ENCODE measurements around the gene HOXC11.
A peak's percentile ranks its signal among the peaks of the same experiment; 100 is the strongest.

HOXC11 gene

GRCh38 chr12:53998110-53998899, 25.4 kb downstream of the HOXC11 start:
- DNase-seq (ENCODE audit: low read depth) = no peak

- no peak for DNase-seq (ENCODE audit: low read depth)
Measured at GRCh38 chr12:53998900-53999236, 25.9 kb downstream of the HOXC11 start.

- DNase-seq (ENCODE audit: low read depth) = peak; percentile 22
Measured at GRCh38 chr12:53999559-54000115, 26.7 kb downstream of the HOXC11 start.

DNA sequence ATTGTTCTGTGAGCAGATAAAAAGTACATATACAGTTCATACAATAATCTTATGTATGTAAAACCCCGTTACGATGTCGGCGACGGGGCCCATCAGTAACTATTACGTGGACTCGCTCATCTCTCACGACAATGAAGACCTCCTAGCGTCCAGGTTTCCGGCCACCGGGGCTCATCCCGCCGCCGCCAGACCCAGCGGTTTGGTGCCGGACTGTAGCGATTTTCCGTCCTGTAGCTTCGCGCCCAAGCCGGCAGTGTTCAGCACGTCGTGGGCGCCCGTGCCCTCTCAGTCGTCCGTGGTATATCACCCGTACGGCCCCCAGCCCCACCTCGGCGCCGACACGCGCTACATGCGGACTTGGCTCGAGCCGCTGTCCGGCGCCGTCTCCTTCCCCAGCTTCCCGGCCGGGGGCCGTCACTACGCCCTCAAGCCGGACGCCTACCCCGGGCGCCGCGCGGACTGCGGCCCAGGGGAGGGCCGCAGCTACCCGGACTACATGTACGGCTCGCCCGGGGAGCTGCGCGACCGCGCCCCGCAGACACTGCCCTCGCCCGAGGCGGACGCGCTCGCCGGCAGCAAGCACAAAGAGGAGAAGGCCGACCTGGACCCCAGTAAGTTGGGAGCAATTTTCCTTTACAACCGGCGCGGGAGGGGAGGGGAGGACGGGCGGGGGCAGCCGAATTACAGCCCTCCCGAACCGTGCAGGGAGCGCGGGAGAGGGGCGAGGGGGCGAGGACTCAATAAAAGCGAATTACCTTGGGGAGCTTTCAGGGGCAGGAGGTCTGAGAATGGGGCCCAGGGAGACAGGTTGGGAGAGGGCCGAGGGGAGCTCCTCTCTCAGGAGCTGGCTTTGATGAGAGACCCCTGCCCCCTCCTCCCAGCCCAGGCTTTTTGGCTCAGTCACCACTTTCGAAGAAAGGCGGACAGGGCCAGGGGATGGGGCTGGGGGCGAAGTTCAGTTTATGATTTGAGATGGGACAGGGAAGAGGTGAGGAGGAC, 27.5 kb downstream of the HOXC11 start, which contains the start of gene HOXC9:
Gene HOXC9 (plus strand): TSS at position 46 of the 999 bp plus-strand sequence. CDS start 28 bp downstream, at position 74.
- DNase-seq (ENCODE audit: low read depth) = no peak

DNA sequence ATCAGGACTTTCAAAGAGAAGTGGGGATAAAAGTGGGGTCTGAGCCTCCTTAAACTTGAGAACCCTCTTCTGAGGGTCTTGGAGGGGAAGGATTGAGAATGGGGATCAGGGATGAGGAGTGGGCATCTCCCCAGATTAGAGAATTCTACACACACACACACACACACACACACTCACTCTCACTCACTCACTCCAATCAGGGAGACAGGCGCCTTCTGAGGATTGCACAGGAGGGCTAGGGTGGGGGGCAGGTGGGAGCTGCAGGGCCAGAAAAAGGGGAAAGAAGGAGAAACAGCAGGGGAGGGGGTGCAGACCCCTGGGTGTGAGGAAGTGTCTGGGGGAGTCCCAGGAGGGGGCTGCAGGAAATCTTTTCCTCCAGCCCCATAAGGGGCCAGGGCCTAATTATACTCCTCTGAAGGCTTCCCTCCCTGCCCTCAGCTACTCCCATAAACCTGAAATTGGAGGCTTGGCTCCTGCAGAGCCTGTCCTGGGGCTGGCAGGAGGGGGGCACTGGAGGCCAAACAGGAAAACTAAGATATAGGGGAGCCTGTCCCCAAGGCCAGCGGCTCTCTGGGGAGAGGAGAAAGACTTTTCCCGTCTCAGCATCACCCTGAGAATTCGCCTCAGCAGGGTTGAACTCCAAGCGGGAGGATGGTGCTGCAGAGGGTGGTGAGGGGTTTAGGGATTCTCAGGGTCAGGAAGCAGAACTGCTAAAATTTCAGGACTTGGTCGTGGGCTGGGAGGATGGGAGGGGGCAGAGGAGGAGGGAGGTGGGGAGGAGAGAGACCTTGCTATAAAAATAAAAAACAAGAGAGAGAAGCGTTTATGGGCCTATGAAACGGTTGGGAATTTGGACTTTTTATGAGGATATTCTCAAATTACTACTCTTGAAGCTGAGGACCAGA, 28.6 kb downstream of the HOXC11 start:
- DNase-seq (ENCODE audit: low read depth) = no peak

GRCh38 chr12:54002278-54002914, 29.5 kb downstream of the HOXC11 start:
- no peak for DNase-seq (ENCODE audit: low read depth)

DNA sequence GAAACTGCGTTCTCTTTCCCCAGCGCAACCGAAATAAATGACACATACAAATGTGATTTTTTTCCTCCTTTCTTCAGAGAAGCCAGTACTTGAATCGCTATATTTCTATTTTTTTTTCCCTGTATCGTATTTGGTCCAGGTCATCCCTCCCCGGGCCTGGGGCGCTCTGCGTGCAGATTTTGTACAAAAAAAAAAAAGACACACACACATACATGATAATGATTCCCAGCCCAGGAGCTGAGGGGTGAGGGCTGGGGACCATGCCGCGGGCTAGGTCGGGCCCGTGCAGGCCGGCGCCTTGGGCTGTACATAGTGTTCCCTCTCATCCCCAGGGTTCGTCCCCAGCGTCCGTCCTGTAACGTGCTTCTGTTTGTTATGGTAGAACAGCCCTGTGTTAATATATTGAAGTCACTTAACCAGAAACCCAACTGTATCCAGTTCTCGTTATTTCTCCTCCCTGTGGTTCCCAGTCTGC, 30.0 kb downstream of the HOXC11 start:
- DNase-seq (ENCODE audit: low read depth) = no peak

DNA sequence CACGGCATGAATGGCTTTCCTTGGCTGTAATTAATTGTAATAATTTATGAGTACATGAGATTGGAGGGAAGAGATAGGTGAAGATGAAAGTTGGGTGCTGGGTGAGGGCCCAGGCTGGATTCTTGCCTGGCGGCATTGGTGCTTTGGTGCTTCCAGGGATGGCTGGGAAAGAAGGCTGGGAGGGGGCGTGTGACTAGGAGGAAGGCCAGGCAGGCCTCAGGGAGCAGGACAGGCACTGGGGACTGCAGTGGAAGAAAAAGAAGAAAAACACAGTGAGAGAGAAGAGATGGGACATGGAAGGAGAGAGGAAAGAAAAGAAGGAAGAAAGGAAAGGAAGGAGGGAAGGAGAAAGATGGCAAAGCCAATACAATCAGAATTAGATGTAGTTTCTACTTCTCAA, 30.7 kb downstream of the HOXC11 start:
- no peak for DNase-seq (ENCODE audit: low read depth)

DNA sequence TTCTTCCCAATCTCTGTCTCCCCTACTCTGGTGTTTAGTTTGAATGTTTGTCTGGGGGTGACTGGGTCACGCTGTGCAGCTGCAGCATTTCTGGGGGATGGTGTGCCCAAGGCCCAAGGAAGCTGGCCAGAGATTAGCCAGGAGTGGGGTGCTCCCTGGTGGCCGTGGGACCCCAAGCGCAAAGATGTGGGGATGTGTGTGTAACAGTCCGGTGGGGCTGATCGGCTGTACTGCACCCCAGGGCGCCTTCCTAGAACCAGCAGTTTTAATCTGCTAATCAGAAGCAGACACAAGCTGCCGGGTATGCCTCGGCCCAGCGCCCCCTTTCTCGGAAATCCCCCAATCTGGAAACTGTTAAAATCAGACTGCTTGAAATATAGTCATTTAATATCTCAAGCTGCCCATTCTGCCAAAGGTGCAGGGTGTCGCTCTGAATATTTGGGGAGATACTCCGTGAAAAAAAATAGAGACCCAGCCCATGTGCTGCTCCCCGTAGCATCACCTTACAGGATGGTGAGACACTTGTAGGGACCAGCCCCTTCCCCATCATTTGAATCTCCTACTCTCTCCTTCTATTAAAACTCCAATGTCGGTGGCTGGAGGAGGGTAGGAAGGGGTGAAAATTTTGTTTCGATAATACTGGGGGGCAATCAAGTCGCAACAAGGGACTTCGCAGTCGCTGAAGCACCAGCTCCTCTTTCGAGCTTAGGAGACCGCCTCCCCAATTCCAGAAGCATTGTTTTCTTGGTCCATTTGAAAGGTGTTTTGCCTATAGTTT, 31.3 kb downstream of the HOXC11 start:
- no peak for DNase-seq (ENCODE audit: low read depth)

GRCh38 chr12:54004841-54005530, 32.1 kb downstream of the HOXC11 start:
- no peak for DNase-seq (ENCODE audit: low read depth)

- DNase-seq (ENCODE audit: low read depth) = no peak
Measured at GRCh38 chr12:54005531-54005852, 32.6 kb downstream of the HOXC11 start.

- DNase-seq (ENCODE audit: low read depth) = peak; percentile 55
Measured at GRCh38 chr12:54005853-54006558, 33.1 kb downstream of the HOXC11 start.

DNA sequence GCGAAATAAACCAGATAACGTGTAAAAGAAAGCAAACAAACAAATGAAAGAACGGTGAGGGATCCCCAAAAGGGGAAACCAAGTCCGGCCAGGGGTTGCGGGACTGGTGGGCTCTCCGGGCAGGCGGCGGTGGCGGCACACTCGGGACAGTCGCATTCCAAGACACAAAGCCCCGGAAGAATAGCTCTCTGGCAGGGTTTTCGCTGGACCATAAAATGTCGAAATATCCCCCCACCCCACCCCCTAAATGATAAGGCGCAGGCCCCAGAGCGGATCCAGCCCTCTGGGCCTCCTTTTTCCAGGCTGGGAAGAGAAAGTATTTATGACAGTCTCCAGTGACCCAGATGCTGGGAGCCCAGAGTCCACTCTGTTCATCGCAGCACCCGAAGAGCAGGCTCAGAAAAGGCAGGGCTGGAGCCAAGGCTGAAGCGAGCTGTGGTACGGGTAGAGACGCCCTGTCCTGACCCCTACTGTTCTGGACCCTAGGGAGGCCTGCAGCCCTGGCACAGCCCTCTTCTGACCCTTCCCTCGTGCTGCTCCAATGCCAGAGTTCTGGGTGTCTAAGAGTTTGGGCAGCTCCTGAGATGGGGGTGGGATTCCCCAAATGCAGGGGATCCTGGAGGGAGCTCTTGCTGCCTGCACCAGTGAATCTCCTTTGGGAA, 33.8 kb downstream of the HOXC11 start:
- no peak for DNase-seq (ENCODE audit: low read depth)

DNA sequence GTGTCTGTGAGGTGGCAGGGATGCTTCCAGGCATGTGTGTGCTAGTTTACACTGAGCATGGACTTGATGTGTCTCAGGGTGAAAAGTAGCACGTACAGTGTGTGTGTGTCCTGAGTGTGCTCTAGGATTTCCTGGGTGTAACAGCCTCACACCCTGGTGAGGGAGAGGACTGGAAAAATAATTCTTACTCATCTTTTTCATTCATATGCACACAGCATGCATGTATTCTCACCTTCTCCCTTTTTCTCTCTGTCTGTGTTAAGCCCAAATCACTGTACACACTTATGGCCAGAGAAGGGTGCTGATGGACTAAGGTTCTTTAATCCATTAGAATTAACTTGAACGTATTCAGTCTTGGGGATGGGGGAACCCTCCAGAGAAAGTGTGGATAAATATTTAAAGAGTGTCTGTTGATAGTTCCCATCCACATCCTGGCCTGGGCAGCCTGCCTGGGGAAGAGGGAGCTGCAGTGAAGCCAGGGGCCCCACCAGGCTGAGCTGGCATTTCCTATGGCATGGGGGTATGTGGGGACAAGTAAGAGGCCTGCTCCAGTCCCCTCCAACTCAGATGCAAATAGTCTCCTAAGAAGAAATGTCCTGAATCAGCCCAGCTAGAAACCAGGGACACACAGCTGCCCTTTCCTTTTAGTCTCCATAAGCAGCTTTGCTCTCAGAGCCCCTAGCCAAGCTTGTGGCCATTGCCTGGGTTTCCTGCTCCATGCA, 34.8 kb downstream of the HOXC11 start:
- no peak for DNase-seq (ENCODE audit: low read depth)

DNA sequence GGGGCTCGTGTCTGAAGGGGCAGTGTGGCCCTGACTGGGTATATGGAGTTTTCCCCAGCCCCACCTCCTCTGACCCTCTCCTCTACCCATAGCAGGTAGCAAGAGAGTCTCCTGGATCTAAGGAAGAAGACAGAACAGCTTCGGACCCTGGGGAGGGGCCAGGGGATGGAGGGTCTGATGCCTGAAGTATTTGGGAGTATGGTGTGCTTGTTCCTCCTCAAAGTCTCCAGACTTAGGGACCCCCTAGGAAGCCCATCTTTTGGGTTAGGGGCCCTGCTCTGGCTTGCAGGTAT, 35.3 kb downstream of the HOXC11 start:
- no peak for DNase-seq (ENCODE audit: low read depth)

GRCh38 chr12:54009171-54010052, 36.5 kb downstream of the HOXC11 start:
- DNase-seq (ENCODE audit: low read depth) = no peak
